Stimulated activated CD4-positive, alpha-beta T cell treated with anti-CD3 and anti-CD28 coated beads, Interleukin-4, amount 100 ng/mL, for 24 hours (primary cell): ENCODE results near the gene SPATA45.

Source experiments
- DNase-seq: peaks from one replicate; pipeline ENCODE4 v3.0.0-alpha.2; 2020

Gene SPATA45

GRCh38 chr1:212827831-212828278 is 19.6 kb downstream of the SPATA45 start:
- no peak for DNase-seq

GRCh38 chr1:212827171-212827776 is 20.2 kb downstream of the SPATA45 start:
- DNase-seq: no peak

- DNase-seq: no peak
Observed at GRCh38 chr1:212825798-212826452, 21.5 kb downstream of the SPATA45 start.

- no peak for DNase-seq
Observed at GRCh38 chr1:212824201-212824600, 23.2 kb downstream of the SPATA45 start.

- no peak for DNase-seq
Observed at GRCh38 chr1:212822956-212823355, 24.5 kb downstream of the SPATA45 start.

- DNase-seq: no peak
Observed at GRCh38 chr1:212820969-212821368, 26.5 kb downstream of the SPATA45 start.

GRCh38 chr1:212819726-212820125 is 27.7 kb downstream of the SPATA45 start:
- no peak for DNase-seq

GRCh38 chr1:212816567-212817278 is 30.7 kb downstream of the SPATA45 start:
- no peak for DNase-seq

- DNase-seq: peak; percentile 8
Observed at GRCh38 chr1:212814537-212815334, 32.7 kb downstream of the SPATA45 start.

- DNase-seq: no peak
Observed at GRCh38 chr1:212805767-212806166, 41.7 kb downstream of the SPATA45 start.

GRCh38 chr1:212797681-212798080 is 49.8 kb downstream of the SPATA45 start:
- no peak for DNase-seq

GRCh38 chr1:212794561-212795014 is 52.9 kb downstream of the SPATA45 start:
- no peak for DNase-seq

GRCh38 chr1:212792396-212792908 is 55.0 kb downstream of the SPATA45 start:
- DNase-seq: no peak

GRCh38 chr1:212791676-212792395 is 55.6 kb downstream of the SPATA45 start, which contains the start of the genes NSL1 and TATDN3:
Gene NSL1, minus strand, starts transcription at chr1:212791777. Its CDS starts 14 bp downstream, at chr1:212791763.
Gene TATDN3, plus strand, starts transcription at chr1:212791894. Its CDS starts 28 bp downstream, at chr1:212791922.
- peak; percentile 95 for DNase-seq

- DNase-seq: no peak
Observed at GRCh38 chr1:212791261-212791675, 56.2 kb downstream of the SPATA45 start.

- DNase-seq: no peak
Observed at GRCh38 chr1:212785871-212786270, 61.6 kb downstream of the SPATA45 start.

GRCh38 chr1:212783976-212784375 is 63.5 kb downstream of the SPATA45 start:
- no peak for DNase-seq

- DNase-seq: no peak
Observed at GRCh38 chr1:212782422-212783154, 64.9 kb downstream of the SPATA45 start.

GRCh38 chr1:212781225-212781624 is 66.2 kb downstream of the SPATA45 start:
- DNase-seq: no peak

GRCh38 chr1:212780759-212781158 is 66.7 kb downstream of the SPATA45 start:
- no peak for DNase-seq
